Measurements from ENCODE around the gene SLC17A7.

SLC17A7 gene

GRCh38 chr19:49417088-49417487 is 24.2 kb downstream of the SLC17A7 start:
- Histone ChIP-seq H3K27me3 (ENCODE audit: control insufficient read depth, low read length) (peaks cover 18% of the 10 kb centered on the region), H3K36me3 (ENCODE audit: control insufficient read depth, low read length) (no peaks in the 10 kb centered on the region), H3K4me2 (ENCODE audit: low read length) (peak overlapping the region; percentile 54), H3K9me2 (replicated peaks; ENCODE audit: control insufficient read depth, low read length) (no peaks in the 10 kb centered on the region), H3K9me3 (ENCODE audit: control insufficient read depth, insufficient read depth, low read length) (no peaks in the 10 kb centered on the region), H3K79me2 (ENCODE audit: control insufficient read depth, low read length) (no peaks in the 10 kb centered on the region), H3K4me1 (ENCODE audit: control insufficient read depth, low read length) (peaks cover 54% of the 10 kb centered on the region), H3K4me3 (ENCODE audit: low read length) (no peak overlapping the region), H3K27ac (ENCODE audit: low read depth, low read length) (peak overlapping the region; percentile 26; the same call in 1 of the 2 replicates), H4K20me1 (ENCODE audit: control insufficient read depth, insufficient read depth, low read depth, low read length) (no peaks in the 10 kb centered on the region), H3F3A (ENCODE audit: control insufficient read depth, insufficient read depth) (no peaks in the 10 kb centered on the region; the same call in 1 of the 2 replicates)
- no peak for TF ChIP-seq EZH2phosphoT487 (IDR thresholded peaks at IDR 0.05; ENCODE audit: borderline replicate concordance, low read length)
- TF ChIP-seq, protein P1, sequence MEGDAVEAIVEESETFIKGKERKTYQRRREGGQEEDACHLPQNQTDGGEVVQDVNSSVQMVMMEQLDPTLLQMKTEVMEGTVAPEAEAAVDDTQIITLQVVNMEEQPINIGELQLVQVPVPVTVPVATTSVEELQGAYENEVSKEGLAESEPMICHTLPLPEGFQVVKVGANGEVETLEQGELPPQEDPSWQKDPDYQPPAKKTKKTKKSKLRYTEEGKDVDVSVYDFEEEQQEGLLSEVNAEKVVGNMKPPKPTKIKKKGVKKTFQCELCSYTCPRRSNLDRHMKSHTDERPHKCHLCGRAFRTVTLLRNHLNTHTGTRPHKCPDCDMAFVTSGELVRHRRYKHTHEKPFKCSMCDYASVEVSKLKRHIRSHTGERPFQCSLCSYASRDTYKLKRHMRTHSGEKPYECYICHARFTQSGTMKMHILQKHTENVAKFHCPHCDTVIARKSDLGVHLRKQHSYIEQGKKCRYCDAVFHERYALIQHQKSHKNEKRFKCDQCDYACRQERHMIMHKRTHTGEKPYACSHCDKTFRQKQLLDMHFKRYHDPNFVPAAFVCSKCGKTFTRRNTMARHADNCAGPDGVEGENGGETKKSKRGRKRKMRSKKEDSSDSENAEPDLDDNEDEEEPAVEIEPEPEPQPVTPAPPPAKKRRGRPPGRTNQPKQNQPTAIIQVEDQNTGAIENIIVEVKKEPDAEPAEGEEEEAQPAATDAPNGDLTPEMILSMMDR (IDR thresholded peaks at IDR 0.05; ENCODE audit: low read depth, low read length, poor library complexity, severe bottlenecking) = peak; percentile 28

DNA sequence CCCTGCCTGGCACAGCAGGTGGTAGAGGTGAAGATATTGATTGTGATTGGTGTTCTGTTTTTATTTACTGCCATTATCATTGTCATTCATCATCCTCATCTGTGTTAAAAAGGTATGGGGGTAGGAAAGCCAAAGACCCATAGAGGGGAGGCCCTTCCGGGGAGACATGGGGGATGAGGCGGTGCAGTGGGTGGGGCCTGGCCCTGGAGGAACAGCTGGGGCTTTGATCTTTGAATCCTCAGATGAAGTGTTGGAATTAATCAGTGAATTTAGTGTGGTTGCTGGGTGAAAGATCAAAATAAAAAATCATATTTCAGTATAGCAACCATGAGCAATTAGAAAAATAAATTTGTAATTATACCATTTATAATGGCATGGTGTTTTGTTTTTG is 25.5 kb downstream of the SLC17A7 start:
- Histone ChIP-seq H3F3A (ENCODE audit: control insufficient read depth, insufficient read depth) (peaks cover 5% of the 10 kb centered on the region; the same call in 1 of the 2 replicates), H3K4me1 (ENCODE audit: control insufficient read depth, low read length) (peaks cover 60% of the 10 kb centered on the region), H3K36me3 (ENCODE audit: control insufficient read depth, low read length) (no peaks in the 10 kb centered on the region), H3K9me3 (ENCODE audit: control insufficient read depth, insufficient read depth, low read length) (no peaks in the 10 kb centered on the region), H3K9me2 (replicated peaks; ENCODE audit: control insufficient read depth, low read length) (no peaks in the 10 kb centered on the region), H3K4me3 (ENCODE audit: low read length) (peak overlapping the region; percentile 25), H4K20me1 (ENCODE audit: control insufficient read depth, insufficient read depth, low read depth, low read length) (no peaks in the 10 kb centered on the region), H3K79me2 (ENCODE audit: control insufficient read depth, low read length) (no peaks in the 10 kb centered on the region), H3K27ac (ENCODE audit: low read depth, low read length) (peak overlapping the region; percentile 4), H3K4me2 (ENCODE audit: low read length) (peak overlapping the region; percentile 46), H3K27me3 (ENCODE audit: control insufficient read depth, low read length) (peaks cover 7% of the 10 kb centered on the region)
- TF ChIP-seq, protein P1 (IDR thresholded peaks at IDR 0.05; ENCODE audit: low read depth, low read length, poor library complexity, severe bottlenecking) = no peak
- no peak for TF ChIP-seq EZH2phosphoT487 (IDR thresholded peaks at IDR 0.05; ENCODE audit: borderline replicate concordance, low read length)

GRCh38 chr19:49415102-49415809 is 26.1 kb downstream of the SLC17A7 start:
- no peaks in the 10 kb centered on the region for H4K20me1 ChIP-seq (ENCODE audit: control insufficient read depth, insufficient read depth, low read depth, low read length)
- no peaks in the 10 kb centered on the region for H3K9me2 ChIP-seq (replicated peaks; ENCODE audit: control insufficient read depth, low read length)
- peak overlapping the region; percentile 25 for H3K4me3 ChIP-seq (ENCODE audit: low read length)
- H3K27me3 ChIP-seq (ENCODE audit: control insufficient read depth, low read length) = peaks cover 3% of the 10 kb centered on the region; the same call in 1 of the 2 replicates
- H3K27ac ChIP-seq (ENCODE audit: low read depth, low read length) = peak overlapping the region; percentile 4
- no peaks in the 10 kb centered on the region for H3K79me2 ChIP-seq (ENCODE audit: control insufficient read depth, low read length)
- H3K4me2 ChIP-seq (ENCODE audit: low read length) = peak overlapping the region; percentile 46
- H3F3A ChIP-seq (ENCODE audit: control insufficient read depth, insufficient read depth) = peaks cover 5% of the 10 kb centered on the region; the same call in 1 of the 2 replicates
- H3K9me3 ChIP-seq (ENCODE audit: control insufficient read depth, insufficient read depth, low read length) = no peaks in the 10 kb centered on the region
- H3K4me1 ChIP-seq (ENCODE audit: control insufficient read depth, low read length) = peaks cover 61% of the 10 kb centered on the region
- H3K36me3 ChIP-seq (ENCODE audit: control insufficient read depth, low read length) = no peaks in the 10 kb centered on the region
- TF ChIP-seq EZH2phosphoT487 (IDR thresholded peaks at IDR 0.05; ENCODE audit: borderline replicate concordance, low read length) = no peak
- TF ChIP-seq, protein P1 (IDR thresholded peaks at IDR 0.05; ENCODE audit: low read depth, low read length, poor library complexity, severe bottlenecking) = no peak
